Glomerular visceral epithelial cell (primary cell): ENCODE data around the gene GALT.
"Not testable (repeated sequence)": the region's sequence is repeated elsewhere in the genome, so short reads cannot be mapped to it uniquely, and the experiment has no call there.

Experiments
- DNase-seq: peaks from one replicate; pipeline ENCODE4 v3.0.0-alpha.2; 2016; ENCODE audit errors: extremely low spot score

Gene GALT

DNA sequence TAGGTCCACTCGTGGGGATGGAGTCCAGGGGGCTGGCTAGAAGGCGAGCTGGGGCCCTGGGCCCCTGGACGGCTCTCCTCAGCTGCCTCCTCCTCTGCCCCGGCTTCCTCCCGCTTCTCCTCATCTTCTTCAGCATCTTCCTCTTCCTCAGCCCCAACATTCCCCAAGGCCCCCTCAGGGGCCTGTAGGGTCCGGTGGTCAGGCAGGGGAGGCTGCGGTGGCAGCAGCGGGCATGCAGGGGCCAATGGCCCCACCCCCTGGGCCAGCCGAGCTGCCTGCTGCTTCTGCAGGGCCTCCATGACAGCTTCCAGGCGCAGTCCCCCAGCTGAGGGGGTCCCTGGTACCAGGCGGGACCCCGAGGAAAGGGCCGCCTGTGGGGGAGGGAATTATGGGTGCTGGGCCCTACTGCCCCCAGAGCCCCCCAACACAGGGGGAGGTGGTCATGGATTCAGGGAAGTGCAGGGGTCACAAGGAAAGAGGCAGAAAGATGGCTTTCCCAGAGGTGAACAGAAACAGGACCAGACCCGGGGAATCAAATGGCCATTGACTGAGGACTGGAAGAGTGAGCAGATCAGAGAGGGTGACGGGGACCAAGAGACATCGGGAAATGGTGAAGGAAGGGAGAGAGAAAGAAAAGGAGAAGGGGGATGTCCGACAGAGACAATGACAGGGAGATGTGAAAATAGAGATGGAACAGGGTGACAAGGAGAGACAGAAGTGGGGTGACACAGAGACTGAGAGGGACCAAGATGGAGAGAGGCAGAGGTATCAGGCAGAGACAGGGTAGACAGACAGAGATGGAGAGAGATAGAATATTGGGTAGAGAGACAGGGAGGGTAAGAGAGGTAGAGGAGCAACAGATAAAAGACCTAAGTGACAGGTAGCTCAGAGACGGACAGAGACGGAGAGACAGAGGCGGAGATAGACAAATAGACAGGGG is 18.5 kb upstream of the GALT start:
- no peak for DNase-seq

DNA sequence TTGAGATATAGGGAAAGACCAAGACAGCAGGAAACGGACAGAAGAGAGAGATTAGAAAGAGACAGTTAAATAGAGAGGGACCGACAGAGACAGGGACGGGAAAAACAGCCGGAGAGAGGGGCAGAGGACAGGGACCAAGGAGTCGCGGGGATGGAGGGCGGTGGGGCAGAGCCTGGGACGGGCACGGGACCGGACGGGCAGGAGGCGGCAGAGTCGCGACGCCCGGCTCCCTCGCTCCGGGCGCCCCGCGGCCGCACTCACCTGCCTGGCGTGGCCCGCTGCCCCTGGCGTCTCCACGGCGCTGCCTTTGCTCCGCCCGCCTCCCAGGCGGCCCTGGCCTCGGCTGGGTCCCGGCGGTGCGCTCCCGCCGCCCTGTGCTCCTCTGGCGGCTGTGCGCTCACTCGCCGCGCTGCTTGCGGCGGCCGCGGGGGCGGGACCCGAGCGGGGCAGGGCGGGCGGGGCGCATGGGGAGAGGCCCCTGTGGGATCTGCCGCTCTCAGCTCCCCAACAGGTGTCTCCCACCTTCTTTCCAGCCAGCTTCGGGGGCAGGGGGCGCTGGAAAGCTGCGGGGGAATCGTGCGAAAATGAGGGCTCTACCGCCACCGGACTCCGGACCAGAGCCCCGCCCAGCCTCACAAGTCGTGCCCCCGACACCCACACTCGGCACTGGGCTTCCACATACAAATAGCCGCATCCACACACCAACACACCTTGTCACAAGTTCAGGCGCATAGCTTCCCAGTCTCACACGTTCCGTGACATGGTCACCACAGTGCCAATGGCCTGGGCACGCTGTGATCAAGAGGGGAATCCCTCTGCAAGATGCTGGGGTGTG is 17.6 kb upstream of the GALT start, which contains the start of gene ARID3C:
Gene ARID3C, minus strand, starts transcription at position 411 of the 835 bp plus-strand sequence. CDS start 1,052 bp downstream, outside the sequence.
- DNase-seq = peak; percentile 36

DNA sequence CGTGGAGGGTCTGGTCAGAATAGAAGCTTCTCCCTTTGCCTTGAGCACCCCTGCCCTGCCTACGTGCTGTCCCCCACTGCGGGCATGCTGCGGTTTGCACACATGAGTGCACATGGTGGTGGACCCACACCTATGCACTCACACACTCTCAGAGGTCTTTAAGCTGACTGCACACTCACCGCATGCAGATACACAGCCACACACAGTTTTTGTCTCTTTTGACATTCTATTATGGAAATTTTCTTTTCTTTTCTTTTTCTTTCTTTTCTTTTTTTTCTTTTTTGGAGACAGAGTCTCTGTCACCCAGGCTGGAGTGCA is 17.0 kb upstream of the GALT start:
- no peak for DNase-seq

DNA sequence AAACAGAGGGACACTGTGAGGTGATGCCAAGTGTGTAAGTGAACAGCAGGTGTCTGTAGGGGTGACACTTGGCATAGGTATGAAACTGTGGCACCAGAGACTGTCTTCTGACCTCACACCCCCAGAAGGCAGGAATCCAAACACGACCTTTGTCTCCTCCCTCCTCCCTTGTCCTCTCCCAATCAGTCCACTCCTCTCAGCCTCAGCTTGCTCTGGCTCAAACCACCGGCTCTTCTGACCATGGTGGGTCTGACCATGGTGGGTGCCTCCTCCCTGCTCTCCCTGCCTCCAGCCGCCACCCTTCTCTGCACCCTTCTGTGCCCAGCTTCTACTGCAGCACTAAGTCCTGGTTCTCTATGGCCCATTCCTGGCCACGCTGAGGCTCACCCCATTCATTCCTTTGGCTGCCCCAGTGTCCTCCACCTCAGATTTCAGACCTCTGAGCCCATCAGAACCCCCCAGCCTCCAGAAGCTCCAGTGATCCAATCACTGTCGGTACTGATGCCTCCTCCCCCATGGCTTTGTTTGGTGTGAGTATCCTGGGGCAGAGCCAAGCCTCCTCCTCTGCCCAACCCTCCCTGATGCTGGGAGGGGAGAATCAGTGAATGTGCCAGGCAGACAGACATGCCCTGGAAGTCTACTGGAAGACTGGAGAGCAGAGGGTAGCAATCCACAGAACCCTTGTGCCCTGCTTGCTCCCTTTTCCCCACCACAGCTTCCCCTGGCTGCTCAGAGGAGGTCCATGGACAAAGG is 15.9 kb upstream of the GALT start:
- no peak for DNase-seq

DNA sequence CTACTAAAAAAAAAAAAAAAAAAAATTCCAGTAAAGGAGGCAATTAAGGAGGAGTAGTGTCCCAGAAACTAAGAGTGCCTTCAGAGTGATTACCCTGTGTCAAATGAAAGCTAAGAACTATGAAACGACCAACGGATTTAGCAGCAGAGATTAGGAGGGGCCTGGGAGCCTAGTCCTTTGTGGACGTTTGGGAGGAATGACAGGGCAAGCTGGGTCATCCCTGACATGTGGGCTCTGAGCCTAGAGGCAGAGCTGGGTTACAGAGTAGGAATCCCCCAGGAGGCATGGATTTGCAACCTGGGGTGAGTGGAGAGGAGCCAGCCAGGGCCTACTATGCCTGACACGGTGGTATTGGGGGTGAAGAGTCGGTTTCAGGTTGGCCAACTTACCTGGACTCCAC is 13.3 kb upstream of the GALT start:
- no peak for DNase-seq

DNA sequence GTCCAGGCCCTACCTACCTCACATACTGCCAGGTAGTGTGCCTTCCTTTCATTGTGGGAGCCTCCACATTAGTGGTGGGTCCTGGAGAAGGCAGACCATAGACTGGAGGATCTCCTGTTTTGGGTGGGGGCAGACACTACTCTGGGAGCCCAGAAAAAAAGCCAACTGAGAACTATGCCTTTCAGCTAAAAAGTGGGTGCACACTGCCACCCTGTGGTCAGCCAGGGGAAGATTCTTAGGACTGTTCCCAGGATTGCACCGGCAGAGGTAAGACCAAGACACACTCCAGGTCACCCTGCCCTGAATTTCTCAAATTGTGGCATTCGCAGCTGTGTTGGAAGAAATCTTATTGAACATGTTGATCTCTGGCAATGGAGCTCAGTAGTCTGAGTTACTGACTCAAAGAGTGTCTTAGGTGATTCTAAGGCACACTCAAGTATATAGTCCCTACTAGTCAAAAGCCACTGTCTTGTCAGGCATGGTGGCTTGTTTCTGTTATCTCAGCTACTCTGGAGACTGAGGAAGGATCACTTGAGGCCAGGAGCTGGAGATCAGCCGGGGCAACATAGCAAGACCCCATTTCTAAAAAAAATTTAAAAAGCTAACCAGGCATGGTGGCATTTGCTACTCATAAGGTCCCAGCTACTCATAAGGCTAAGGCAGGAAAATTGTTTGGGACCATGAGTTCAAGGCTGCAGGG is 12.5 kb upstream of the GALT start:
- DNase-seq = peak; percentile 69

DNA sequence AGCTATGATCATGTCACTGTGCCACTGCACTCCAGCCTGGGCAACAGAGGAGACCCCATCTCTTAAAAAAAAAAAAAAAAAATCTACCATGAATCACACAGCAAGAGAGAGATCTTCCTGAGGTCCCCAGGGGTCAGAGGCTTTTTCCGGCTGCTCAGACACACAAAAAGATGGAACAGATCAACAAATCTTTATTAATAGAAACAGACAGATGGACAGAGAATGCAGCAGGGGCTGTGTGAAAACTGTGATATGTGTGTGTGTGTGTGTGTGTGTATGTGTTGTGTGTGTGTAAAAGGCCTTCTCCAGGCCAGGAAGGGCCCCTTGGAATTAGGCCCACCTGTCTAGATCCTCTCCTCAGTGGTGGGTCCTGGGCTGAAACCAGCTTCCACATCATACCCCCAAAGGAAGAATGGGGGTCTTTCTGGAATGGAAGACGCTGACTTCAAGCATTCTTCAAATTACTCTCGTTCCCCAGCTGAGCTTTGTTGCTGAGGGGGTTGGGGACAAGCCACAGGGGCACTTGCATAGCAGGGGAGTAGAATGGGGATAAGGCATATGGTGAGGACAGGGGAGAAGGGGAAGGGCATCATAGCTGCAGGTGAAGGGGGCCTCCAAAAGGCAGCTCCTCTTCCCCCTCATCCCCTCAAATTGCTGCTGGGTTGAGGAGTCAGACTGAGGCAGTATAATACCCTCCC is 11.8 kb upstream of the GALT start:
- DNase-seq = no peak

DNA sequence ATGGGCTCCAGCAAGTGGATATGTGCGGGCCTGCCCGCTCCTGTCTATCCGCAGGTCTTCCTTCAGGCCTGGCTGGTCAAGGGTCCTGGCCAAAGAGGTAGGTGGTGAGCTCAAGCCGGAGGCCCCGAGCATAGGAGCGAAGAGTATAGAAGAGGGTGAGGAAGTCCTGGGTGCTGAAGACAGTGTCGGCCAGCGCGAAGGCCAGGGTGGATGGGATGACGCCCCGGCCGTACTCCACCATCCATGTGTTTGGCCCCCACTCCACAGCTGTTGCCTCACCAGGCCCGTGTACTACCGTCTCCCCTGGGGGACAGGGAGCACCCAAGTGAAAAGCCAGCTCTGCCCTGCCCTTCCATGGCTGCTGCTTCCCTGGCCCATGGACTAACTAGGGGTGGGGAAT is 10.9 kb upstream of the GALT start:
- no peak for DNase-seq

DNA sequence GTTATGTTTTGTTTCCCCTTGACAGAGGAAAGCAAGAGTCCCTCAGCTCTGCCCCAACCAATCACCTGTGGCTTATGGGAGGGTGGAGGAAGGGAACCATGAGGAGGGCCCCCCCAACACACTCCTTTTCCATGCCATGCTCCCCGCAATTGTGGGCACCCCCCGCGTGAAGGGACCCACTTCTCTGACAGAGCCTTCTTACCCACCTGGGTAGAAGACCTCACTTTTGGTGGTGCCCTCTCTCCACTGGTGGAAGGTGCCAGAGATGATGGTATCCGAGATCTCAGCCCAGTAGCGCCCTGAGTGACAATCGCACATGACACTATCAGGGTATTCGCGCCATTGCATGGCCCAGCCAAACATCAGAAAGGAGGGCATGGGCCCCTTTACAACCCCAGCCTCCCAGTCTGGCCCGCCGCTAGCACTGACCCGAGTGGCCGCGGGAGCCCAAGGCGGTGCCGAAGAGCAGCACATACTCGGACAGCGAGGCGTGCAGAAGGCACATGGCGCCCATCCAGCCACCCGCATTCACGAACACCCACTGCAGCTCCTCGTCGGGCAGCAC is 9.6 kb upstream of the GALT start:
- peak; percentile 40 for DNase-seq

DNA sequence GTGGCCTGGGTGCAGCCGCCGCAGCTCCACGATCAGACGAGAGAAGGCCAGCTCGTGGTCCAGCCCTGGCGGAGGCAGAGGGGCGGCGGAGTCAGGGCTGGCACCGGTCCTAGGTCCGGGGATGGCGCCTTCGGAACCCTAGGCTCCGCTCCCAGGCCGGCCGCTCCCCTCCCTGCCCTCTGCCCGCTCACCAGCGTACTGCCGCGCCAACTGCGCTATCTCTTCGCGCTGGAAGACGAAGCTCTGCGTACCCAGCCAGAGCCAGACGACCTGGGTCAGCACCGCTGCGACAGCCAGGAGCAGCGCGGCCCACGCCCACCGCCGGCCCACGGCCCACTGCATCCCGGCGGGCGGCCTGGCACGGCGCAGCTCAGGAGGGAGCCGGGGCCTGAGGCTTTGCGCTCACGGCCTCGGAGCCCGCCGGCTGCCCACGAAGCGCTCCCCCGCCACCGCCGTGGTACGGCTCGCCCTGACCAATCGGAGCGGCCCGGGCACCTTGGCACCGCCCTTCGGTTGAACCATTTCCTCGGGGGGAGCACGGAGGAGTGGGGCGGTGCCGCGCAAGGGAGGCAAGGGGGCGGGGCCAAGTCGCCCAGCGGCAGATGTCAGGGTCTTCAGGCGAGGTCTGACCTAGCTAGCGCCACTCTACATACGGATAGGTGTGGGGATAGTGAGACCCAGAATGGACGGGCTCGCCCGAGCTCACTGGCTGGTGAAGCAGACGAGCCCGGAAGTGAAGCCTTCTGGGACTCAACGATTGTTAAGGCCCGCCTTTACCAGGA is 8.9 kb upstream of the GALT start, which contains the start of gene SIGMAR1:
Gene SIGMAR1, minus strand, starts transcription at position 432 of the 782 bp plus-strand sequence. Its CDS starts 90 bp downstream, at position 342.
- peak; percentile 92 for DNase-seq

DNA sequence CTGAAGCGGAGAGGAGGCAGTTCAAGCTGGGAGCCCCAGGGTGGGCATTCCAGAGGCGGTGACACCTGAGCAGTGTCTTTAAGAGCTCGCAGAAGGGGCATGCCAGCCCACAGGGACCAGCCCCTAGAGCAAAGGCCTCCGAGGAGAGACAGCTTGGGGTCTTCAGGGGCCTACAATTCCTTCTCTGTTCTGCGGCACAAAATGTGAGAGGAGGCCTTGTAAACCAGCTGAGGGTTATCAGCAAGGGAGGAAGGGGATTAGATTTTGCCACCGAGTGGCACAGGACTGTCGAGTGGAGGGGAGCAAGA is 8.4 kb upstream of the GALT start:
- no peak for DNase-seq

DNA sequence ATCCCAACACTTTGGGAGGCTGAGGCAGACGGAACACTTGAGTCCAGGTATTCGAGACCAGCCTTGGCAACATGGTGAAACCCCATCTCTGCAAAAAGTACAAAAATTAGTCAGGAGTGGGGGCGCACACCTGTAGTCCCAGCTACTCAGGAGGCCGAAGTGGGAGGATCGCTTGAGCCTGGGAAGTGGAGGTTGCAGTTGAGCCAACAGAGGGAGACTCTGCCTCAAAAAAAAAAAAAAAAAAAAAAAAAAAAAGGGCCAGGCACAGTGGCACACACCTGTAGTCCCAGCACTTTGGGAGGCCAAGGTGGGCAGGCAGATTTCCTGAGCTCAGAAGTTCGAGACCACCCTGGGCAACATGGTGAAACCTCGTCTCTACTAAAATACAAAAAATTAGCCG is 7.2 kb upstream of the GALT start:
- not testable (repeated sequence) for DNase-seq

DNA sequence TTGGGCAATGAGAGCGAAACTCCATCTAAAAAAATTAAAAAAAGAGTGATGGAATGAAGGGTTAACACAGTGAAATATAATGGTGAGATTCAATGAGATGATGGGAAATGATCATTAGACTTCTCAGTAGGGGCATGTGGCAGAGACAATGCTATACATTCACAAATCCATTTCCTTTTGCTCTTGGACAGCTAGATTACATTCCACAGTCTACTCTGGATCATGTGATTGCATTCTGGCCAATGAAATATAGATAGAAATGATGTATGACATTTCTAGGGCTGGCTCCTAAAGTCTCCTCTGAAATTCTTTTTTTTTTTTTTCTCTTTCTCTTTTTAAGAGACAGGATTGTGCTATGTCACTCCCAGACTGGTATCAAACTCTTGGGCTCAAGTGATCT is 3.8 kb upstream of the GALT start:
- DNase-seq = no peak

DNA sequence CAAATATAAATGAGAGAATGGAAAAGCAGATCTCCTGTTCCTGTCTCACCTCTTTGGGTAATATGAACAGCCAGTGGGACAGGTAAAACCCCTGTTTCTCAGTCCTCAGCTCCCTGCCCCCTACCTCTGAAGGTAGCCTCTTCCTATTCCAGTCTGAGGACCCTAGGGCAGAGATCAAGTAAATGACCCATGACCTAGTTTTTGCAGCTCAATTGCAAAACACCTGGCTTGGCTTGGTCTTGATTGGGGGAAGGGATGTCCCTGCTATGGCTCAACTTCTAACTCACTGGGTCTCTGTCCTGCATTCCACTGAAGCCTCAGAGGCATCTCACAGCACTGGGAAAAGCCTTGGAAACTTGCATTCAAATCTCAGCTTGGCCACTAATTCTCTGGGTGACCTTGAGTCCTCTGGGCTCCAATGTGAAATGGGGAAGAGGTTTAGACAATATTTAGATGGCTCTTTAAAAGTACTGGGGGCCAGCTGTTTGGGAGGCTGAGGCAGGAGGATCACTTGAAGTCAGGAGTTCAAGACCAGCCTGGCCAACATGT is 1.6 kb upstream of the GALT start:
- no peak for DNase-seq

DNA sequence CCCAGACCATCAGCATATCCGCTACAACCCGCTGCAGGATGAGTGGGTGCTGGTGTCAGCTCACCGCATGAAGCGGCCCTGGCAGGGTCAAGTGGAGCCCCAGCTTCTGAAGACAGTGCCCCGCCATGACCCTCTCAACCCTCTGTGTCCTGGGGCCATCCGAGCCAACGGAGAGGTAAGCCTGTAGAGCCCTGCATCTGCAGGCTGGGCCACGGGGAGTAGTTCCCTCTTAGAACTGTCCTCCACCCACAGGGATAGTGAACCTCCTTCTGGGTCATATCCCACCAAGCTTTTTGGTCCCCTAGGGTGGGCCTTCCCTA is 569 bp downstream of the GALT start:
- no peak for DNase-seq

DNA sequence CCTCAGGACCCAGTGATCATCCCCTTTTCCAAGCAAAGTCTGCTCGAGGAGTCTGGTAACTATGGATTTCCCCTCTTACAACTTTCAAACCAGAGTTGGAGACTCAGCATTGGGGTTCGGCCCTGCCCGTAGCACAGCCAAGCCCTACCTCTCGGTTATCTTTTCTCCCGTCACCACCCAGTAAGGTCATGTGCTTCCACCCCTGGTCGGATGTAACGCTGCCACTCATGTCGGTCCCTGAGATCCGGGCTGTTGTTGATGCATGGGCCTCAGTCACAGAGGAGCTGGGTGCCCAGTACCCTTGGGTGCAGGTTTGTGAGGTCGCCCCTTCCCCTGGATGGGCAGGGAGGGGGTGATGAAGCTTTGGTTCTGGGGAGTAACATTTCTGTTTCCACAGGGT is 1.2 kb downstream of the GALT start:
- no peak for DNase-seq

DNA sequence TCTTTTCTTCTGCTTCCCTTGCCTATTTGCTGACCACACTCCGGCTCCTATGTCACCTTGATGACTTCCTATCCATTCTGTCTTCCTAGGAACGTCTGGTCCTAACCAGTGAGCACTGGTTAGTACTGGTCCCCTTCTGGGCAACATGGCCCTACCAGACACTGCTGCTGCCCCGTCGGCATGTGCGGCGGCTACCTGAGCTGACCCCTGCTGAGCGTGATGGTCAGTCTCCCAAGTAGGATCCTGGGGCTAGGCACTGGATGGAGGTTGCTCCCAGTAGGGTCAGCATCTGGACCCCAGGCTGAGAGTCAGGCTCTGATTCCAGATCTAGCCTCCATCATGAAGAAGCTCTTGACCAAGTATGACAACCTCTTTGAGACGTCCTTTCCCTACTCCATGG is 2.2 kb downstream of the GALT start:
- DNase-seq = no peak

DNA sequence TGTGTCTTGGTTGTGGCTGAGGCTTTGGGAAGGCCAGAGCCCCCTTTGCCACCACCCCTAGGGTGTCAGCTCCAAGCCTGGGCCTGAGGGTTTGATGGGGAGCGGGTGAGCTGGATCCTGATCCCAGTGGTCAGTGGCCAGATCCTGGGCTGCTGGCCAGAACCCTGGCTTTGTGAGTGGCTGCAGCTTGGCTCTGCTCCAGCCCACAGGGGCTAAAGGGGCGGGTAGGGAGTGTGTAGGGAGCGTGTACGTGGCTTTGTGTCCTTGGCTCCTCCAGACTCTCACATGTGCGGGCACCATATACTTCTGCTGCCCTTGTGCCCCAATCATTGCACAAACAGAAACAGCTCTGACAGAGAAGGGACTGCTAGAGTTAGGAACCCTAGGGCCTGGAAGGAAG is 4.3 kb downstream of the GALT start:
- DNase-seq = peak; percentile 75

DNA sequence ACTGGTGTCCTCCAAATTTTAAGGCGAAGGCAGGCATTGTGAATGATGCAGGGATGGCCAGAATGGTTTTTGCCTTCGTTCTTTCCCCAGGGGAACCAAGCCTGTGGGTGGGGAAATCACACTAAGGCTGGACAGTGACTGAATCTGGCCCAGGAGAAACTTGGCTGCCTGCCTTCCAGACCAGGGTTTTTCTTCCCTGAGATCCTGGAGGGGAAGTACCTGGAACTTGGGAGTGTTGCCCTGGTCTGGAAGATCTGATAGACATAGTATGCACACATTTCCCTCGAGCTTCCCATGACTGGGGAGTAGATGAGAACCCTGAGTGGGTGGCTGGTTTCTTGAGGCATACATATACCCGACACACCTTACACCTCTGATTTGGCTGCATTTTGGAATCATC is 4.8 kb downstream of the GALT start:
- peak; percentile 57 for DNase-seq
